HepG2 (cell line): ENCODE results near the gene FAM20C. TPM values are rescaled to one million over a fixed set of nuclear protein-coding genes. Genes with fewer than 3 reads are reported as not detected.

Experiments used
- ATF1 ChIP-seq: IDR thresholded peaks from 2 replicates; pipeline ENCODE4 v1.6.1; 2016; ENCODE audit warnings: mild to moderate bottlenecking, control low read depth
- CBFB ChIP-seq: sonication (generic); formaldehyde crosslinking; IDR thresholded peaks from 2 replicates; pipeline ENCODE4 v1.4.0; 2020; ENCODE audit warnings: missing genetic modification reagents
- EP300 ChIP-seq, 3 experiments: sonication (generic) in 1 of 3; formaldehyde crosslinking in 1 of 3; IDR thresholded peaks; 2 replicates each; pipeline versions ENCODE4 v1.5.1 to v1.6.1; 2011 to 2020; ENCODE audit warnings: low read depth in 2 of 3, low read length in 2 of 3, borderline replicate concordance in 1 of 3, improper control_type of control experiment in 1 of 3, mild to moderate bottlenecking in 1 of 3, missing genetic modification reagents in 1 of 3, moderate library complexity in 1 of 3
- ERF ChIP-seq: IDR thresholded peaks from 2 replicates; pipeline ENCODE4 v1.6.1; 2018; ENCODE audit warnings: missing biosample characterization, missing genetic modification reagents
- HCFC1 ChIP-seq: fragments of 150-350 bp; IDR thresholded peaks from 2 replicates; pipeline ENCODE4 v1.6.1; 2014; ENCODE audit warnings: low read depth, low read length
- HMG20A ChIP-seq: IDR thresholded peaks from 2 replicates; pipeline ENCODE4 v1.6.1; 2016; ENCODE audit warnings: borderline replicate concordance
- HNRNPK ChIP-seq: fragments of 200-400 bp; formaldehyde crosslinking; IDR thresholded peaks from 2 replicates; pipeline ENCODE4 v1.6.1; 2018; ENCODE audit warnings: low read length, low read depth, moderate library complexity, mild to moderate bottlenecking; ENCODE audit not compliant: poor library complexity, severe bottlenecking
- MED1 ChIP-seq: sonication (generic); formaldehyde crosslinking; IDR thresholded peaks from 2 replicates; pipeline ENCODE4 v1.4.0; 2020; ENCODE audit warnings: missing genetic modification reagents
- MTF2 ChIP-seq: sonication (generic); formaldehyde crosslinking; IDR thresholded peaks from 2 replicates; pipeline ENCODE4 v1.5.0; 2020; ENCODE audit warnings: missing genetic modification reagents, borderline replicate concordance
- PHF20 ChIP-seq: sonication (generic); formaldehyde crosslinking; IDR thresholded peaks from 2 replicates; pipeline ENCODE4 v1.5.0; 2020; ENCODE audit warnings: mild to moderate bottlenecking, missing genetic modification reagents
- POGZ ChIP-seq: sonication (generic); formaldehyde crosslinking; IDR thresholded peaks from 2 replicates; pipeline ENCODE4 v1.4.0; 2020; ENCODE audit warnings: mild to moderate bottlenecking, missing genetic modification reagents
- TBL1XR1 ChIP-seq: fragments of 150-350 bp; IDR thresholded peaks from 2 replicates; pipeline ENCODE4 v1.6.1; 2014; ENCODE audit warnings: borderline replicate concordance, low read length; ENCODE audit not compliant: partially characterized antibody
- TFDP2 ChIP-seq: sonication (generic); formaldehyde crosslinking; IDR thresholded peaks from 2 replicates; pipeline ENCODE4 v1.4.0; 2020; ENCODE audit warnings: missing genetic modification reagents
- ZMAT3 ChIP-seq: sonication (generic); formaldehyde crosslinking; conservative IDR thresholded peaks from 2 replicates; pipeline ENCODE4 v1.7.0; 2021; ENCODE audit warnings: missing genetic modification reagents
- ZMYM4 ChIP-seq: sonication (generic); formaldehyde crosslinking; IDR thresholded peaks from 2 replicates; pipeline ENCODE4 v1.8.1; 2023; ENCODE audit warnings: mild to moderate bottlenecking, missing genetic modification reagents
- ZNF3 ChIP-seq: IDR thresholded peaks from 2 replicates; pipeline ENCODE4 v1.7.0; 2017; ENCODE audit warnings: inconsistent platforms
- ZNF354B ChIP-seq: sonication (generic); formaldehyde crosslinking; IDR thresholded peaks from 2 replicates; pipeline ENCODE4 v1.8.0; 2022; ENCODE audit warnings: mild to moderate bottlenecking, missing genetic modification reagents
- ZNF687 ChIP-seq: sonication (generic); formaldehyde crosslinking; IDR thresholded peaks from 2 replicates; pipeline ENCODE4 v1.5.1; 2020; ENCODE audit warnings: mild to moderate bottlenecking, missing genetic modification reagents, moderate library complexity
- polyA plus RNA-seq, 8 experiments: library from polyadenylated mRNA; depleted of rRNA in 3 of 8; stranded (reverse) in 7 of 8; unstranded in 1 of 8; fragments of >200 nt; fragmentation: Illumina TruSeq in 4 of 8; extraction: Trizol in 4 of 8; gene quantifications; 2 replicates each; pipeline versions ENCODE4 v1.2.1 to v1.2.3, GENCODE V29; 2011 to 2016; ENCODE audit warnings: low read depth in 4 of 8, missing spikeins in 1 of 8, mixed read lengths in 1 of 8; ENCODE audit not compliant: insufficient read depth in 1 of 8
- total RNA-seq, 5 experiments: library from RNA; depleted of rRNA; stranded (reverse); fragments of >200 nt; fragmentation: Illumina TruSeq; extraction: Trizol; gene quantifications; 2 replicates each; pipeline ENCODE4 v1.2.3, GENCODE V29; 2016; ENCODE audit warnings: low read depth in 1 of 5
- TF ChIP-seq, protein P1 (sequence below): sonication (generic); formaldehyde crosslinking; IDR thresholded peaks from 2 replicates; pipeline ENCODE4 v1.8.0; 2022; ENCODE audit warnings: mild to moderate bottlenecking, missing genetic modification reagents, borderline replicate concordance
- TF ChIP-seq, protein P2 (sequence below): sonication (generic); formaldehyde crosslinking; IDR thresholded peaks from 2 replicates; pipeline ENCODE4 v1.4.0; 2020; ENCODE audit warnings: mild to moderate bottlenecking, missing genetic modification reagents
- TF ChIP-seq, protein P3 (sequence below): sonication (generic); formaldehyde crosslinking; IDR thresholded peaks from 2 replicates; pipeline ENCODE4 v1.8.1; 2023; ENCODE audit warnings: mild to moderate bottlenecking, moderate library complexity, missing genetic modification reagents

Gene FAM20C
- total and polyA plus RNA-seq, 2 of the 13 experiments (the other 11 are each of a cell fraction or from before 2014, with no cell fraction given): 11.9 to 19.9 TPM

DNA sequence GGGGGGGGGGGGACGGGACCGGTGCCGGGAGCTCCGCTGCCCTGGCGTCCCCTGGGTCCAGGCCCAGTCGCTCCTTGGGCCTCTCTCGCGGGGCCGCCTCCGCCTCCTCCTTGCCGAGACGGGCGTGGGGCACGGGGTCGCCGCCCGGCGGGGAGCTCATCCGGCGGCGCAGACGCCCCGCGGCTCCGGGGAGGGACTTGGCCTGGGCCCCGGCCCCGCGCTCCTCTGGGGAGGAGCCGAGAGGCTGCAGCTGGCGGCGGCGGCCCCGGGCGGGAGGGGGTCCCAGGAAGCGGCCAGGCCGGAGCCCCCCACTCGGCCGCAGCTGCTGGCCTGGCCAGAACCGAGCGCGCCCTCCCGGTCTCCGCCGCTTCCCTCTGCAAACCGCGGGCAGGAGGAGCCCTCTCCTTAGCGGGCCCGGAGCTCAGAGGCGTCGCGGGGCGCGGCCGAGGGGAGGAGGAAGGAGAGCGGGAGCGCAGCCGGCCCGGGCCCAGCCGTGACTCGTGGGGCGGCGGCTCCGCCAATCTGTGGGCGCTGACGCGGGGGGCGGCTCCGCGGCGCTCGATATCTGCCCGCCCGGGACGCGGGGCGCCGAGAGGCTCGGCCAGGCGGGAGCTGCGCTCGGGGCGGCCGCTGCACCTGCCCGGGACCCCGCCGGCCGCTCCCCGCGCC is at the start of gene FAM20C (continued):
- TF ChIP-seq HMG20A: no peak
- TF ChIP-seq TFDP2 (CRISPR knock-in tag): peak; percentile 54; the same call in 1 of the 2 replicates
- TF ChIP-seq, protein P1, sequence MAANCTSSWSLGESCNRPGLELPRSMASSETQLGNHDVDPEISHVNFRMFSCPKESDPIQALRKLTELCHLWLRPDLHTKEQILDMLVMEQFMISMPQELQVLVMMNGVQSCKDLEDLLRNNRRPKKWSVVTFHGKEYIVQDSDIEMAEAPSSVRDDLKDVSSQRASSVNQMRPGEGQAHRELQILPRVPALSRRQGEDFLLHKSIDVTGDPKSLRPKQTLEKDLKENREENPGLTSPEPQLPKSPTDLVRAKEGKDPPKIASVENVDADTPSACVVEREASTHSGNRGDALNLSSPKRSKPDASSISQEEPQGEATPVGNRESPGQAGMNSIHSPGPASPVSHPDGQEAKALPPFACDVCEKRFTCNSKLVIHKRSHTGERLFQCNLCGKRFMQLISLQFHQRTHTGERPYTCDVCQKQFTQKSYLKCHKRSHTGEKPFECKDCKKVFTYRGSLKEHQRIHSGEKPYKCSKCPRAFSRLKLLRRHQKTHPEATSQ (CRISPR knock-in tag): no peak
- TF ChIP-seq ZNF687 (CRISPR knock-in tag): peak; percentile 56
- no peak for TF ChIP-seq ERF
- TF ChIP-seq, protein P2, sequence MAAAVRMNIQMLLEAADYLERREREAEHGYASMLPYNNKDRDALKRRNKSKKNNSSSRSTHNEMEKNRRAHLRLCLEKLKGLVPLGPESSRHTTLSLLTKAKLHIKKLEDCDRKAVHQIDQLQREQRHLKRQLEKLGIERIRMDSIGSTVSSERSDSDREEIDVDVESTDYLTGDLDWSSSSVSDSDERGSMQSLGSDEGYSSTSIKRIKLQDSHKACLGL: no peak; the same call in 1 of the 2 replicates
- TF ChIP-seq ATF1: no peak
- no peak for TF ChIP-seq EP300 (IDR thresholded peaks at IDR 0.05; ENCODE audit: low read depth in 2 of 2, low read length in 2 of 2)
- TF ChIP-seq EP300 (CRISPR knock-in tag; IDR thresholded peaks at IDR 0.05; ENCODE audit: borderline replicate concordance): no peak
- TF ChIP-seq POGZ (CRISPR knock-in tag): no peak
- TF ChIP-seq CBFB (CRISPR knock-in tag): 0 out of 2 replicates have a peak, but pooled peaks have one; percentile 19
- TF ChIP-seq TBL1XR1: no peak
- TF ChIP-seq MED1 (CRISPR knock-in tag): no peak
- TF ChIP-seq, protein P3, sequence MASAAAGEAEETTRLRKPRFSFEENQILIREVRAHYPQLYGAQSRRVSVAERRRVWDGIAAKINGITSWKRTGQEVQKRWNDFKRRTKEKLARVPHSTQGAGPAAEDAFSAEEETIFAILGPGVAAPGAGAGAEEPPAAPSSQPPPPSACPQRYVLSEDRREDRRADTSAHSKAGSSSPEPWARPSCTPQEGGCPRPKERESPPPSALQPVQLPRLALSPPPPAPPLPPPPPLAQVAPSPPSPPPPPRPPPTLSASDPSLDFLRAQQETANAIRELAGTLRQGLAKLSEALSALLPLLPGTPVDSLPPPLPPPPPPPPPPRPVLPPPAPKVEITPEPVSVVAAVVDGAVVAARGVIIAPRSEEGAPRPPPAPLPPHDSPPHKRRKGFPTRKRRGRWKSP (CRISPR knock-in tag): 0 out of 2 replicates have a peak, but pooled peaks have one; percentile 33
- no peak for TF ChIP-seq PHF20 (CRISPR knock-in tag)
- TF ChIP-seq ZNF354B (CRISPR knock-in tag): no peak
- TF ChIP-seq HNRNPK: peak; percentile 22
- TF ChIP-seq ZMYM4 (CRISPR knock-in tag): peak; percentile 49; the same call in 1 of the 2 replicates
- no peak for TF ChIP-seq ZNF3 (CRISPR knock-in tag)
- no peak for TF ChIP-seq HCFC1
- TF ChIP-seq MTF2 (CRISPR knock-in tag): no peak
- 0 out of 2 replicates have a peak, but pooled peaks have one; percentile 38 for TF ChIP-seq ZMAT3 (CRISPR knock-in tag)
